ENCODE measurements around the gene KLHL22. TPM values are rescaled to one million over a fixed set of nuclear protein-coding genes. Genes with fewer than 3 reads are reported as not detected.
"Not testable (repeated sequence)": the region's sequence is repeated elsewhere in the genome, so short reads cannot be mapped to it uniquely, and the experiment has no call there.

KLHL22 gene
- total RNA-seq, 1 donor from 2014 or later, result 24.9 TPM

DNA sequence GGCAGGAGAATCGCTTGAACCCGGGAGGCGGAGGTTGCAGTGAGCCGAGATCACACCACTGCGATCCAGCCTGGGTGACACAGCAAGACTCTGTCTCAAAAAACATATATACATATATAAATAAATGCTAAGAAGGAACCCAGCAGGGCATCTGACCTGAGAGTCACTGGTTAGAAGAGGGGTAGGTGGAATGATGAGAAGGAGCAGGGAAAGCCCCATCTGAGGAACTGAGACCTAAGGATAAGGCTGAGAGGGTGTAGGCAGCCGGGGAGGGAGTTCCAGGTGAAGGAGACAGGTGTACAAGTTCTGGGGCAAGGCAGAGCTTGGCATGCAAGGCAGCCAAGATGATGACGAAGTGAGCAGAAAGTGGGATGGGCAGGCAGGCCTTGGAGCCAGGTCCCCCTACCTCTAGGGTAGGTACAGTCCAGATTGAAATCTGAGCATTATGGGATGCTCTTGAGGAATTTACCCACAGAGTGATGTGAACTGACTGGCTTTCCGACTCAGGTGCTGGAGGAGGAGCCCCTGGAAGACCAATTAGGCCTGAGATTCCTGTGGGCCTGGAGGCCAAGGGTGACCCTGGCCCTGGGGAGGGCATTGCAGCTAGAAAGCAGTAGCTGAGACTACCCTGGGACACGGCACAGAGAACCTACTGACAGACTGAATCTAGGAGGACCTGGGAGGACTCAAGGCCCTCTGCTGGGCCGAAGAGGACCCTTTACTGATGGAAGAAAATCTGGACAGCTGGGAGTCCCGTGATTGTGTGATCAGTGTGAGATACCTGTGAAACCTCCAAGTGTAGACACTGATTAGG lies 22.8 kb downstream of the KLHL22 start:
- no peak for DNase-seq (ENCODE audit: low spot score)

DNA sequence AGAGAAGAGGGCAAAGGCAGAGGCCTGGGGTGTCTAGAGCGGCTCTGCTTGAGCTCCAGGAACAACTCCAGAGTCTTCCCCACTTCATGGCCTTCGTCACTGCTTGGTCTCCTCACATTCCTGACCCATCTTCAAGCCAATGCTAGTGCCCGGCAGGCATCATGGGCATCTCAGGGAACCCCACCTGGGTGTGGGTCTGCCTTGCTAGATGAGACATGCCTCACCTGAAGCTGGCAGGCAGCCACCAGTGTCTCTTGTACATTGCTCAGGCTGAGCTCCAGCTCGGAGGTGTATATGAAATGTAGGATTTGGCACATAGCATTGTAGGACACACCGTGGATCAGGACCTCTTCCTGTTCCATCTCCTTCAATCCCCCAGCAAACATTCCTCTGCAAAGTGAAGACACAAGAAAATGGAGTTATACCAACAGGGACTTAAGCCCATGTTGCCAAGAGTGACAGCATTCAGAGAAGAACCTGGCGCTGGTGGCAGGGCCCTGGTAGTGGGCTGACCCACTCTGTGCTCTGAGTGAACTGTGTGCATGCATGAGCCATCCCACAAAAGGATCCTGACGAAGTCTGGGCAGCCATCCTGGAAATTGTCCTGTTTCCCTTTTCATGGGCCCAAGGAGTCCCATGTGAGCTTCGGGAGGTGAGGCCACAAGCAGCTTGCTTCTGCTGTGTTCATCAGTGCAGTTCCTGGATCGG lies 24.3 kb downstream of the KLHL22 start:
- no peak for DNase-seq (ENCODE audit: low spot score)

DNA sequence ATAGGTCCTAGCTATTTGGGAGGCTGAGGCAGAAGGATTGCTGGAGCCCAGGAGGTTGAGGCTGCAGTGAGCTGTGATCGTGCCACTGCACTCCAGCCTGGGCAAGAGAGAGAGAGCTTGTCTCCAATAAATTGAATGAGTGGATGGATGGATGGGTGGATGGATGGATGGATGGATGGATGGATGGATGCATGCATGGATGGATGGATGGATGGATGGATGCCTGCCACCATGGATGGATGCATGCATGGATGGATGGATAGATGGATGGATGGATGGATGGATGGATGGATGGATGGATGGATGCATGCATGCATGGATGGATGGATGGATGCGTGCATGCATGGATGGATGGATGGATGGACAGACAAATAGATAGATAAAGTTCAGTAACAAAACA lies 25.1 kb downstream of the KLHL22 start:
- DNase-seq (ENCODE audit: low spot score), result not testable (repeated sequence)

GRCh38 chr22:20469110-20469868 lies 26.3 kb downstream of the KLHL22 start:
- DNase-seq (ENCODE audit: low spot score), result no peak

- no peak for DNase-seq (ENCODE audit: low spot score)
These were observed 28.8 kb downstream of the KLHL22 start for GRCh38 chr22:20466659-20467379.

DNA sequence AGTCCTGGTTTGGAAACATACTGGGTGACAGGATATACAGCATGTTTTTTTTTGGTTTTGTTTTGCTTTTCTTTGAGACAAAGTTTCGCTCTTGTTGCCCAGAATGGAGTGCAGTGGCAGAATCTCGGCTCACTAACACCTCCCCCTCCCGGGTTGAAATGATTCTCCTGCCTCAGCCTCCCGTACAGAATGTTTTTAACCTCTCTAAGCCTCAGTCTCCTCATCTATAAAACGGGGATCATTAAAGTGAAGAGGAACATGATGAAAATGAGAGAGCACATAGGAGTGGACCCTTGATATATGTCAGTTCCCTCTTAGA lies 29.9 kb downstream of the KLHL22 start:
- DNase-seq (ENCODE audit: low spot score), result no peak

DNA sequence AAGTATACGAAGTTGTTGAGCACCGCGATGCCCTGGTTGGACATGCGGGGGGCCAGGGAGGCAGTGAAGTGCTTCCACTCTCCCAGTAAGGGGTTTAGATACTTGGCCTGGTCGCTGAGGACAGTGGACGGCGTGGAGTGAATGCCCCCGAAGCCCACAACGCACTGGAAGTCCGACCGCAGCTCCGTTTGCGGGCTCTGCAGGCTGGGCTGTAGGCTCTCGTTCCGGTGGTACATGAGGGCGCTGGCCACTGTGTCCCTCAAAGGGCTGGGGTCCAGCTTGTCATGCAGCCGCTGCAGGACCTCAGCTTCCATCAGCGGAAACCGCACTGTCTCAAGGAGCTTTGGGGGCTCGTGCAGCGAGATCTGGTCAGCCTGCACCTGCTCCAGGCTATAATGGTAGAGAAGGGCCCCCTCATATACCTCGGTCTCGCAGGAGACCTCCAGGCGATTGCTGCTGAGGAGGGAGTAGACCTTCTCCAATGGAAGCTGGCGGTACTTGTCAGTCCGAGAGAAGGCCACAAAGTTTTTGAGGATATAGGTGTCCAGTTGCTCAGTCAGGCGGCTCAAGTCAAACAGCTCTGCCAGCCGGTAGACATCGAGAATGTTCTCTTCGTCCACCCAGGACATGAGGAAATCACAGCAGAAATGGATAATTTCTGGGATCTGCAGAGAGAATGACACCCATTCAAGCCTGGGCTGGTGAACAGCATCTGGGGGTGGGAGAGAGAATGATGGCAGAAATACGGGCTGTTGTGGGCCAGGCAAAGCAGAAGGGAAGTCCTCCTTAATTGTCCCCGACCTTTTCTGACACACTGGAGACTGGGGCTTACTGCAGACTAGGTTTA lies 30.5 kb downstream of the KLHL22 start:
- no peak for DNase-seq (ENCODE audit: low spot score)

GRCh38 chr22:20464096-20464614 lies 31.4 kb downstream of the KLHL22 start:
- no peak for DNase-seq (ENCODE audit: low spot score)

DNA sequence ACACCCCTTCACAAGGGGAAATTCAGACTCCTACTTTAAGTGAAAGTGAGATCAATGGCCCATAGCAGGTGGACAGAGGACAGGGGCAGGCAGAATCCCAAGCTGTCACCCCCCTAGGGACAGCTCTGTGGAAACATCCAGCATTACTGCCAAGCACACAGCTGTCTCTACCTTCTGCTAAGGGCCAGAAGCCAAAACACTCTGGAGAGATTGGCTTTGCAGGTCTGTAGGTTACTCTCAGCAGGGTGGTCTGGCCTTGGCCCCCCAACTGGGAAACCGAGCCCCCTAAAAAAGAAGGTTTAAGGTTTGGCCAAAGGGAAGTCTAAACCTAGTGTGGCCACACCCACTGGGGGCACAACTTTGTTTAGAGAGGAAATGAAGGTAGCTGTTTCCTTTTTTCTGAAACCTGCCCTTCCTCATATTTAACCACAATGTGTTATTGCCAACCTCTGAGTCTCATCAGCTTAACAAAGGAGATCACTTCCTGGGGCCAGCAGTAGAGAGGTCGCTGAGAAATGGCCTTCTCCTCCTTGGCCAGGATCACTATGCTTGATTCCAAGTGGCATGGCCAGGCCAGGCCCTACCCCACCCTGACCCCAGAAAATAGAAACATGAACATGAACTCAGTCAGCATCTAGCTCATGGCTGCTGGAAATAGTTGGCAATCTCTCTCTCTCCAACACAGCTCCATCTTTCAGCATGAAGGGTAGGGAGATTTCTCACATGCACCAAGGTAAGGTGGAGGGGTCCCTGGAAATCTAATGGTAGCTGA lies 32.1 kb downstream of the KLHL22 start:
- no peak for DNase-seq (ENCODE audit: low spot score)

DNA sequence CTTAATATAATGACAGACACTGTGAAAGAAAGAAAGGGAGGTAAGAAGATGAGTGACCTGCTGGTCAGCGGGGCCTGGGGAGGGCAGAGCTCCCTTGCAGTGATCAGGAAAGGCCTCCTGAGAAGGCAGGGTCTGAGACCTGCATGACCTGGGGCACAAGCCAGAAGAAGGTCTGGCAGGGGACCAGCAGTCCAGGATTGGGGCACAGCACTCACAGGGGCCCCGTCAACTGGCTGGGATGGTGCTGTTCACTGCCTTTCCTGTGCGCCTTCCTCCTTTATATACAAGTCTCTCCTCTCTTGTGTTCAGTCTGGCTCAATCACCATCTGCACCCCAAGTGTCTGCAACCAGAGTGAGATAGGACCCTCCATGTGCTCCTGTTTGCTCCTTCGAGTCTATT lies 35.7 kb downstream of the KLHL22 start:
- DNase-seq (ENCODE audit: low spot score), result no peak

DNA sequence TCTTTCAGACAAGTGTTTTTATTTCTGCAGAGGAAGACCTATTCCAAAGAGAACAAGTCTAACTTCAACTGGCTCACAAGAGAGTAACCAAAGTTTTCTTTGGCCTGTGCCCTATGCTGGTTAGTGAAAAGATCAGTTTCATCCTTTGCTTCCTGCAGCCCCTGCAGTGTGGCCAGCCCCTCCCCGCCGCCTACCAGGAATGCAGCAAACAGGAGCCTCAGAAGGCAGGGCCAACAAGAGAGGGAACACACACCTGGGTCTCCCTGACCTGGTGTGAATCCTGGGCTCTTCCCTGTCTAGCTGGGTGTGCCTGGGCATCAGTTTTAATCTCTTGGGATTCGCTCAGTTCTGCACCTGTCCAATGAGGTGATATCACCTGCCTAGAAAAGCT lies 36.4 kb downstream of the KLHL22 start:
- no peak for DNase-seq (ENCODE audit: low spot score)

DNA sequence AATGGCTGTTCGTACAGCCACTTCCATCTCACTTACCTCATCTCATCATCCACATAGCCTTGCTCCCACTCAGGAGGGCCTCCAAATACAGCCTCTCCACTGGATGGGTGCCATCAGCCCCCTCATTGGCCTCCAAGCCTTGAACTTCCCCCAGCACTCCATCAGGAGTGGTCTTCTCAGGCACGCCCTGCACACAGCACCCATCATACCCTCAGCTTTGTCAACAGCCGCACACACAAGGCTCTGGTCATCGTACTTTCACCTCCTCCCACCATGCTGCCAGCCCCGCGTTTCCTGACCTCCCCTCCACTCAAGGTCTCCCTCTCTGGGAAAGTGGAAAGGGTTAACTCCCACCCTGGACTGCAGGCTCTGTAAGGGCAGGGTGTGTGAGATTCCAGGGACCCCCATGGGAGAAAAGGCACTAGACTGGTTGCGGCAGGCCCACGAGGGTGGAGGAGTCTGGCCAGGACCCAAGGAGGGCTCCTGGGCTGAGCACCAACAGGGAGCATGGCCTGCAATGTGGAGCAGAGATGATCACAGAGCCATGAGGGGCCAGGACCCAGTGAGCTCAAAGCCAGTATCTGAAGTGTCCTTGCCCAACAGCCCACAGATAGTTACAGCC lies 37.0 kb downstream of the KLHL22 start:
- no peak for DNase-seq (ENCODE audit: low spot score)

DNA sequence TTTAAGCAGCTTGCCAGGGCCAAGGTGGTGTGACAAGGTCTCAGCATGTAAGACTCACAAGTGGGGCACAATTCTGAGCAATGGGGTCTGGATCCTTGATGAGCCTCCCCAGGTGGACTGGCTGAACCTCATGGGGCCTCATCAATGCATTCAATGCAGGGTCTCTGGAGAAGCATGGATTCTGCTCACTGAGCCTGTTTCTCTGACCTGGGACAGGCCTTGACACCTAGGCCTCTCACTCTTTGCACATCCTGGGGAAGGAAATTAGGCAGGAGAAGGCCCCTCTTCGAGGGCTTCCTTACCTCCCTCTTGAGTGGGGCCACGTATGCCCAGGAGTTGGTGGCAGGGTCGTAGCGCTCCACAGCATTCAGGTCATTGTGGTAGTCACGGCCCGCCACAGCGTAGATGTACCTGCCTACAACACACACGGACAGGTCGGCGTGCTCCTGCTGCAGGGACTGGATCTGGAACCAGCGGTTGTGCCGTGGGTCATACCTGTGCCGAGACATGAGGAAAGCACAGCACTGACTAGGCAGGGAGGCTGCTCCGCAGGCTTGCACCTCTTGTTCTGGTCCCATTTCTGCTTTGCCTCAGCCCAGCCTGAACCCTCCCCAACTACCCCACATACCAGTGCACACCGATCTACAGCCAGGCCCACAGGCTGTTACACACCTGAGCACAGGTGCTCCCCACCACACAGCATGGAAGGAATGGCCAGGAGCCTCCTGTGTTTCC lies 37.9 kb downstream of the KLHL22 start:
- DNase-seq (ENCODE audit: low spot score), result no peak

DNA sequence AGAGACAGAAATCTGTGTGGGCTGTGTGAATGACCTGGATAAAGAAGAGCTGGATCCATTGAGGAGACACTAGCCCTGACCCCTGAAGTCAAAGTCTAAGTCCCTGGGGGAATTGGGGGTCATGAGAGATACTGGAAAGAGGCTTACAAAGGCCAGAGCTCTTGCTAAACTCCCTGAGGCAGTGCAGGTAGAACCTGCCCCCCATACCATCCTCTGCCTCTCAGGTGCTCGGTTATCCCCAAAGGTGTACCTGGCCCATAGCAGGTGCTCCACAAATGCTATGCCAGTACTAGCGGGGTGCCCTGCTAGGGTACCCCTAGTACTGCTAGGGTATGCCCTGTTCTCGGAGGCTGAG lies 38.9 kb downstream of the KLHL22 start:
- DNase-seq (ENCODE audit: low spot score), result no peak

- no peak for DNase-seq (ENCODE audit: low spot score)
These were observed 39.4 kb downstream of the KLHL22 start for GRCh38 chr22:20456064-20456721.

DNA sequence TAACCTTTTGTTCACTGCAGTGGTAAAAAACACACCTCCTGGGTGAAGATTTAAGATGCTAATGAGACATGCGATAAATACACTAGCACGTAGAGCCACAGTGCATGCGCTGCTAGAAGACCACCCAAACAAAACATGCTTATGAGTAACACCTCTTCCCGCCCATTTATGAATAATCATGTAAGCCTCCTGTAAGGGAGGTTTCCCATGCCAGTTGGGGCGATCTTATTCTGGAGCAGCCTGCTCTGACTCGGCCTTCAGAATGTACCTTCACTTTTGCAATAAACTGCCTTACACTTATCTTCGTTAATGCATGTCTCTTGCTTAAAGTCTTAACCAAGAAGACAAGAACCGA lies 39.9 kb downstream of the KLHL22 start:
- DNase-seq (ENCODE audit: low spot score), result no peak

DNA sequence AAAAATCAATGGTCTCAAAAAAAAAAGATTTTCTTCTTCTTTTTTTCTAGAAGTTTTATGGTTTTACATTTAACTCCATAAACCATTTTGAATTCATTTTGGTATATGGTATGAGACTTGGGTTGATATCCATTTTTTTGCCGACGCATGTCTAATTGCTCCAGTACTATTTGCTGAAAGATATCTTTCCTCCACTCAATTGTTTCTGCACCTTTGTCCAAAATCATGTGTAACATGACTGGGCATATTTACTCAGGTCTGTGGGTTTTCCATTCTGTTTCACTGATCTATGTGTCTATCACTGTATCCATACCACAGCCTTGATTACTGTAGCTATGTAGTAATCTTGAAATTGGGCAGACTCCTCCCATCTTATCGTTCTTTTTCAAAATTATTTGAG lies 42.4 kb downstream of the KLHL22 start:
- DNase-seq (ENCODE audit: low spot score), result no peak

- DNase-seq (ENCODE audit: low spot score), result no peak
These were observed 43.7 kb downstream of the KLHL22 start for GRCh38 chr22:20451920-20452319.

Data from mesenteric fat pad (tissue), 1 donor.